Ascending aorta (tissue), 2 donors: Measurements from ENCODE around the gene FBXO40. TPM values are rescaled to one million over a fixed set of nuclear protein-coding genes. Genes with fewer than 3 reads are reported as not detected.

Experiments used
- DNase-seq, 2 donors: peaks; one replicate each; pipeline ENCODE4 v3.0.0-alpha.2; 2019; ENCODE audit warnings: low spot score in 2 of 2
- H3K27ac ChIP-seq, 2 donors: fragments of 200-600 bp; sonication (generic); one replicate each; pipeline ENCODE4 v1.5.1; 2016 to 2017; ENCODE audit warnings: mild to moderate bottlenecking in 1 of 2
- H3K27me3 ChIP-seq: fragments of 200-600 bp; sonication (generic); one replicate; pipeline ENCODE4 v1.5.1; 2017
- H3K36me3 ChIP-seq, 2 donors: fragments of 200-600 bp; sonication (generic); one replicate each; pipeline ENCODE4 v1.5.1; 2016
- H3K4me1 ChIP-seq, 2 donors: fragments of 200-600 bp; sonication (generic); one replicate each; pipeline ENCODE4 v1.5.1; 2016 to 2017; ENCODE audit warnings: mild to moderate bottlenecking in 1 of 2
- H3K4me3 ChIP-seq, 2 donors: fragments of 200-600 bp; sonication (generic); one replicate each; pipeline ENCODE4 v1.5.1; 2016 to 2017; ENCODE audit warnings: mild to moderate bottlenecking in 1 of 2
- H3K9me3 ChIP-seq, 2 donors: fragments of 200-600 bp; sonication (generic); one replicate each; pipeline ENCODE4 v1.5.1; 2016
- CTCF ChIP-seq, 3 experiments: fragments of 200-600 bp in 2 of 3; fragments of 450-650 bp in 1 of 3; sonication (generic) in 2 of 3; IDR thresholded peaks; one replicate each; pipeline ENCODE4 v1.5.1; 2016 to 2019; ENCODE audit warnings: antibody characterized with exemption in 3 of 3, mild to moderate bottlenecking in 1 of 3, moderate library complexity in 1 of 3
- intact Hi-C: fragments of 100-400 bp; cut with DNase I; formaldehyde crosslinking; loops from one replicate; pipeline ENCODE4 v1.15.1; 2023
- total RNA-seq: library from RNA; depleted of rRNA; stranded (reverse); fragments of >200 nt; gene quantifications from one replicate; pipeline ENCODE4 v1.1.0, GENCODE V29; 2016

The FBXO40 gene
- total RNA-seq, 1 donor from 2014 or later: not detected

- Histone ChIP-seq H3K27ac (no peak overlapping the region), H3K27me3 (no peaks in the 10 kb centered on the region), H3K4me3 (no peak overlapping the region), H3K9me3 (no peaks in the 10 kb centered on the region), H3K36me3 (no peaks in the 10 kb centered on the region), H3K4me1 (no peaks in the 10 kb centered on the region)
- intact Hi-C loops: no loop called here
- no peak for TF ChIP-seq CTCF (IDR thresholded peaks at IDR 0.05)
- no peak for DNase-seq
Observed at GRCh38 chr3:121601212-121601812, 8.1 kb downstream of the FBXO40 start.

GRCh38 chr3:121604759-121605158 lies 11.6 kb downstream of the FBXO40 start:
- Histone ChIP-seq H3K4me1 (no peaks in the 10 kb centered on the region), H3K9me3 (no peaks in the 10 kb centered on the region), H3K27me3 (no peaks in the 10 kb centered on the region), H3K4me3 (no peak overlapping the region), H3K27ac (no peak overlapping the region), H3K36me3 (no peaks in the 10 kb centered on the region)
- intact Hi-C loops: no loop called here
- DNase-seq: no peak
- no peak for TF ChIP-seq CTCF (IDR thresholded peaks at IDR 0.05)

GRCh38 chr3:121606106-121606505 lies 12.9 kb downstream of the FBXO40 start:
- intact Hi-C loops: no loop called here

GRCh38 chr3:121619691-121620090 lies 26.5 kb downstream of the FBXO40 start:
- intact Hi-C loops: no loop called here
- no peak for DNase-seq
- Histone ChIP-seq H3K27me3 (no peaks in the 10 kb centered on the region), H3K4me3 (no peak overlapping the region), H3K9me3 (no peaks in the 10 kb centered on the region), H3K36me3 (no peaks in the 10 kb centered on the region), H3K27ac (no peak overlapping the region), H3K4me1 (no peaks in the 10 kb centered on the region)
- no peak for TF ChIP-seq CTCF (IDR thresholded peaks at IDR 0.05)

More at GRCh38 chr3:121606106-121606505, 12.9 kb downstream of the FBXO40 start:
- H3K9me3 ChIP-seq: no peaks in the 10 kb centered on the region
- no peak for TF ChIP-seq CTCF (IDR thresholded peaks at IDR 0.05)
- no peaks in the 10 kb centered on the region for H3K27me3 ChIP-seq
- no peaks in the 10 kb centered on the region for H3K4me1 ChIP-seq
- H3K36me3 ChIP-seq: no peaks in the 10 kb centered on the region
- H3K27ac ChIP-seq: no peak overlapping the region
- H3K4me3 ChIP-seq: no peak overlapping the region
- no peak for DNase-seq

GRCh38 chr3:121621491-121621890 lies 28.3 kb downstream of the FBXO40 start:
- Histone ChIP-seq H3K27ac (no peak overlapping the region), H3K36me3 (no peaks in the 10 kb centered on the region), H3K27me3 (no peaks in the 10 kb centered on the region), H3K4me3 (no peak overlapping the region), H3K4me1 (no peaks in the 10 kb centered on the region), H3K9me3 (no peaks in the 10 kb centered on the region)
- intact Hi-C loops: no loop called here
- no peak for TF ChIP-seq CTCF (IDR thresholded peaks at IDR 0.05)
- no peak for DNase-seq
